Left renal cortex interstitium (tissue), 4 donors: Measurements from ENCODE around the gene NPHP4. TPM values are rescaled to one million over a fixed set of nuclear protein-coding genes. Genes with fewer than 3 reads are reported as not detected.

Experiments used
- DNase-seq, 4 donors: peaks; one replicate each; pipeline ENCODE4 v3.0.0-alpha.2; 2013; ENCODE audit warnings: low read depth in 4 of 4, low spot score in 2 of 4, missing footprints in 1 of 4
- polyA plus RNA-seq, 4 donors: library from polyadenylated mRNA; unstranded; fragments of 120-200 nt; gene quantifications; one replicate each; pipeline ENCODE4 v1.2.1, GENCODE V29; 2013; ENCODE audit not compliant: insufficient read length in 4 of 4

NPHP4 gene
- polyA plus RNA-seq, 4 donors, result 7.9 to 18.9 (median 14.0) TPM

DNA sequence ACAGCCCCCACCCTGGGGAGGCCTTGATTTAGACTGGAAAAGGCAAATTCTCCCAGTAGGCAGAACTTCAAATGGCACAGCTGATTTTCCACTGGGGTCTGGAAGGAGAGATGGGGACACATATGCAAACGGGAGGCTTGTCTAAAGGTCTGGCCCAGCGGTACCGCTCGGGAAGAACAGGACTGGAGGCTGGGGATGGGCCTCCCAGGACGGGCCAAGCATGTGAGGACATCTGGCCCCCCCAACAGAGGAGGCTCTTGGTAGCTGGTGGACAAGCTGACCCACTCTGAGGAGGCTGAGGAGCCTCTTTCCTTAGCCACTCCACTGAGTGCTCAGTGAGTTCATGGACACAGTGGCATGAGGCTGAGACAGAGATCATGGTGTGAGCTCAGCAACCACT is 170.0 kb downstream of the NPHP4 start:
- DNase-seq, result no peak

DNA sequence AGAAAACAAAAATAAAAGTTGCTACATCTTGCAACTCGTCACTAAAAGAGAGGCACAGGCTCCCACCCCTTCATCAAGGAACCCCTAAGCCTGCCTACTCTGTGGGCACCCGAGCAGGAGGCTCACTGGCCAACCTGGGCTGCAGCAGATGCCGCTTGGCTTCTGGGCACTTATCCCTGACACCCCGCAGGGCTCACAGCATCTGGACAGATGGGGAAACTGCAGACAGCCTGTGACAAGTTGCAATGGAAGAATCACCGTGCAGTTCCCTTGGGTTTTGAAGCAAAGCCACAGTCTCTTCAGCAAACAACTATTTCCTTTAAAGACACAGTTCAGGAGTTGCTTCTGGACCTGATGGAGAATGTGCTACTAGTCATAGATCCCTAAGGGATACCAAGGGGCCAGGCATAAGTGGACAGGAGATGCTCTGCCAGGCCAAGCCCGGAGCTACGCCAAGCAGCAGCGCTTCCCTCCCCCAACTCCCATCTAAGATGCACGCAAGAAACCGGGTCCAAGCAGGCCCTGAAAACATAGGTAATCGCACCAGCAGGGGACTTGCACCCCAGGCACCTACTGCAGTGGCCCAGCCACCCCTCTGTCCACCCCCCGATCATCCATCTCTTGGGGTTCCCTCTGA is 170.6 kb downstream of the NPHP4 start:
- DNase-seq, result no peak

DNA sequence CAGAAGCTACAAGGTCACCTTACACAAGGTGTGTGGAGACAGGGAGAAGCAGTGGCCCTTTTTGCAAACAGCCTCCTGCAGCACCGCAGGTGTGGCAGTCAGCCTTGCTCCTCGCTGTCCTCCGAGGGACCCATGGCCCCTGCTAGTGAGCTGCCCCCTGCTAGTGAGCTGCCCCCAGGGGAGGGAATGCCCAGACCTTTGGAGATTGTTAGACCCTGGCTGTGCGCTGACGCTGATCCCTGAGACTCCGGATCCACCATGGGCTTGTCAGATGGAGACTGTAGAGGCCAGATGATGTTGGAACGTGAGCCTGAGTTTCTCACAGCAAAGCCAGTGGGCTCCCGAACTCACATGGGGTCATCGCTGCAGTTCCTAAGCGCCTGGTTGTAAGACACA is 172.2 kb downstream of the NPHP4 start:
- no peak for DNase-seq

DNA sequence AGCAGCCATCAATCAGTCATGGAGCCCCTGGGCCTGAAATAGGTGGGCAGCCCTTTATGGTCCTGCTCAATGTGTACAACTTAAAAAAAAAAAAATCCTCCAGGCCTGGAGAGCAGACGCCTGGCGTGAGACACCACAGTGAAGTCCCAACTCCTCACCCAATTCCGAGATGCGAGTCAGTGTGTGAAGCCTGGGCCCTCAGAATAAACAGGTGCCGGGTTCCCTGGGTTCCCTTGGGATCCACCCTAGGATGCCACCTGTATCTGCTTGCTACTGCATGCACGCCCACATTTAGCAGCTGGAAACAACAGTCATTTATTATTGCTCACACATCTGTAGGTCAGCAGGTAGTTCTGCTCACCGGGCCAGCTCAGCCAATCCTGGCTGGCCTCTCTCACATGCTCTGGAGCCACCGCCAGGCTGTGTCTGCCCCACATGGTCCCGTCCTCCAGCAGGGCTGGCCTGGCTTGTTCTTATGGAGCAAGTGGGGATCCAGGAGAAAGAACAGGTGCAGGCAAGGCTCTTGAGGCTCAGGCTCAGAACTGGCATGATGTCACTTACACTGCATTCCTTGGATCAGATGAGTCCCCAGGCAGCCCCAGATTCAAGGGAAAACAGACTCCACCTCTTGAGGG is 172.7 kb downstream of the NPHP4 start:
- no peak for DNase-seq

DNA sequence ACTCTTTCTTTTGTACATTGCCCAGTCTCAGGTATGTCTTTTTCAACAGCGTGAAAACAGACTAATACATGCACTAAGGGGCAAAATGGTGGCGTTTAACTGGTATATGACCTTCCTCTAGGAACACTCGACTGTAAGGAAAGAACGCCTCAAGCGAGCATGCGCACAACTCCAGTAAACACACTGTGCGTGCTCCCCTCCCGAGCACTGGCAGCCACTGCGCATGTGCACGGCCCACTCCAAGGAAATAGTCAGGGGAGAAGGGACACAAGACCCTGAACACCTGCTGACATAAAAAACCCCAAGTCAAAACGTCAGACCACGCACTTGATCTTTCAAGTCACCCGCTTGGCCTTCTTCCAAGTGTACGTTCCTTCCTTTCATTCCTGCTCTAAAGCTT is 173.5 kb downstream of the NPHP4 start:
- no peak for DNase-seq

DNA sequence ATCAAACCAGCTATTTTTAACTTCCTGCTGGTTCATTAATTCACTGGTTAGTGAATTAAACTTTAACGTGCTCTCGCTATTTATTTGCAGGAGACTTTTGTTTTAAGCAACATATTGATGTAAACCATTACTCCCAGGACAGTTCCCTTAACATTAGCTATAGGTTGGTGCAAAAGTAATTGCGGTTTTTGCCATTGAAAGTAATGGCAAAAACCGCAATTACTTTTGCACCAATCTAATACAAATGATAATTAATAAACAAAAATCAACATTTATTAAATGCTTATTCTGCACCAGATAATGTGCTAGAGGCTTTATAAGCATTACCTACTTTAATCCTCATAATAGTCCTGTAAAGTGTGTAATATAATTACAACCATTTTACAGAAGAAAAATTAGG is 176.5 kb downstream of the NPHP4 start:
- no peak for DNase-seq

DNA sequence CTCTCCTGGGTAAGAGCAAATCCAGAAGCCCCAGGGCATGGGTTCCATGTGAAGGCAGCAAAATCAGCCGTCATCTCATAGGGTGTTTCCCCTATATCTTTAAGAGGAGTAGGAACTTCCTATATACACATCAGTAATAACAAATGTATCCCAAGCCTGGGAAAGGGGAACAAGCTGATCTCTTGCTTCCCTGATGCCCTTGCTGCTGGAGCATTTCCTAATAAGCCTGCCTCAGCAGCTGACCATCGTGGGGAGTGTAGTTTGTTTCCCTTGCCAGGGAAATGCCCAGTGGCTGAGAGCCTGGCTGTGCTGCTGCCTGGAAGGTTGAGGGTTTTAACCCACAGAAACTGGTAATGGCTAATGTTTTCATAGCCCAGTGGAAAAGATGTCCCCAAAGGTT is 177.0 kb downstream of the NPHP4 start:
- no peak for DNase-seq

DNA sequence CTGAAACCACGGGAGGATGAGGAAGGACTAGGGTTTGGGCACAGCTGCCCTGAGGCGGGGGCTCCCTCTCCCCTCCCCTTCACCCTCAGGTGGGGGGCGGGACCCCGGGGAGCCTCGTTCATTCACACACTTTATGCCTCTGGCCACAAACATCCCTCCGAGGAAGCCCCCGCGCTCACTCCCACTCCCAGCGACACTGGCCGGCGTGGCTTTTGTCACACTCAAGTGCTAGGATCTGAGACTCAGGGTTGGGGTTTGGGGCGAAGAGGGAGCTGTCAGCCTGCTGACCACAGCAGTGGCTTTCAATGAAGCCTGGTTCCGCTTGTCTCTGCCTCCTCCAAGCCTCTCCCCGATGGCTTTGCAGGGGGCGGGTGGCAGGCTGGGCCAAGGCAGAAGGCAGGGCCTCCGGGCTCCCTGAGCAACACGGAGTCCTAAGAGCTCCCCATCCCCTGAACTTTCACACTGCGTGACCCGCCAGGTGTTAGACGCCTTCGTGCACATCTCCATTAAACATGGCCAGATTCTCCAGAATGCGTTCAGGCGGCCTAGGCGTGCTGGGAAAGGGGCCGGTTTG is 178.1 kb downstream of the NPHP4 start:
- no peak for DNase-seq

DNA sequence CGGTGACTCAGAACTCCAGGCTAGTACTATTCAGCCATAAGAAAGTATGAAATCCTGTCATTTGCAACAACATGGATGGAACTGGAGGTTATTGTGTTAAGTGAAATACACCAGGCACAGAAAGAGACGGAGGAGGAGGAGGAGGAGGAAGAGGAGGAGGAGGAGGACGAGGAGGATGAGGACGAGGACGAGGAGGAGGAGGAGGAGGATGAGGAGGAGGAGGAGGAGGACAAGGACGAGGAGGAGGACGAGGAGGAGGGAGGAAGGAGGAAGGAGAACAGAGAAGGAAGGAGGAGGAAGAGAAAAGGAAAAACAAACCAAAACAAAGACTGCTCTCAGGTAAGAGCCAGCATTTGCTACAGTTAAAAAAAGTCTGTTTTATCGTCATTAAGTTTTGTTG is 178.7 kb downstream of the NPHP4 start:
- DNase-seq, result no peak

Other genes starting within 250 kb of the NPHP4 start
- 1 to 10 TPM; 4.4 to 5.5 (median 5.0) TPM for gene KCNAB2, start 53.5 kb upstream of the NPHP4 start, polyA plus RNA-seq
- under 1 TPM; 0.22 to 0.82 (median 0.30) TPM for gene CHD5, start 187.9 kb upstream of the NPHP4 start, polyA plus RNA-seq
- 100 to 1,000 TPM; 502 to 677 (median 612) TPM for gene RPL22, start 207.2 kb upstream of the NPHP4 start, polyA plus RNA-seq
- 10 to 100 TPM; 17.0 to 64.1 (median 33.7) TPM for gene RNF207, start 213.7 kb upstream of the NPHP4 start, polyA plus RNA-seq
- gene ICMT, start 243.5 kb upstream of the NPHP4 start, polyA plus RNA-seq, result 10 to 100 TPM; 59.7 to 61.2 (median 60.3) TPM